ENCODE results near the gene GSN. TPM values are rescaled to one million over a fixed set of nuclear protein-coding genes. Genes with fewer than 3 reads are reported as not detected.

GSN gene
- total RNA-seq, 1 experiment from 2014 or later: 28.4 TPM

GRCh38 chr9:121249563-121249962 is 18.4 kb upstream of the GSN start:
- H3K4me1 ChIP-seq (ENCODE audit: insufficient read depth, low read length, poor library complexity, severe bottlenecking): no peaks in the 10 kb centered on the region
- ChIA-PET CTCF (no interaction called here), POLR2A (ENCODE audit: low non-redundant PET) (no interaction called here)
- BruUV-seq (replicated peaks): no TSS peak
- no peak for DNase-seq (ENCODE audit: low spot score)
- H3K27ac ChIP-seq (ENCODE audit: low read depth, low read length, poor library complexity, severe bottlenecking): no peak overlapping the region
- no peaks in the 10 kb centered on the region for H3K9me3 ChIP-seq (ENCODE audit: low read depth, low read length, poor library complexity, severe bottlenecking)
- intact Hi-C loops (cut with micrococcal nuclease; ENCODE audit: unreplicated experiment): no loop called here
- H3K36me3 ChIP-seq (ENCODE audit: insufficient read depth, low read length, poor library complexity, severe bottlenecking): no peaks in the 10 kb centered on the region
- no peak overlapping the region for H3K4me3 ChIP-seq (ENCODE audit: low read depth, low read length, poor library complexity, severe bottlenecking)
- TF ChIP-seq CTCF (conservative IDR thresholded peaks at IDR 0.05; ENCODE audit: low read depth, low read length): no peak
- no peak for TF ChIP-seq EZH2 (IDR thresholded peaks at IDR 0.05; ENCODE audit: borderline replicate concordance, low read depth, low read length, poor library complexity, severe bottlenecking)
- no peaks in the 10 kb centered on the region for H3K27me3 ChIP-seq (replicated peaks; ENCODE audit: insufficient read depth, low read depth, low read length, poor library complexity)

DNA sequence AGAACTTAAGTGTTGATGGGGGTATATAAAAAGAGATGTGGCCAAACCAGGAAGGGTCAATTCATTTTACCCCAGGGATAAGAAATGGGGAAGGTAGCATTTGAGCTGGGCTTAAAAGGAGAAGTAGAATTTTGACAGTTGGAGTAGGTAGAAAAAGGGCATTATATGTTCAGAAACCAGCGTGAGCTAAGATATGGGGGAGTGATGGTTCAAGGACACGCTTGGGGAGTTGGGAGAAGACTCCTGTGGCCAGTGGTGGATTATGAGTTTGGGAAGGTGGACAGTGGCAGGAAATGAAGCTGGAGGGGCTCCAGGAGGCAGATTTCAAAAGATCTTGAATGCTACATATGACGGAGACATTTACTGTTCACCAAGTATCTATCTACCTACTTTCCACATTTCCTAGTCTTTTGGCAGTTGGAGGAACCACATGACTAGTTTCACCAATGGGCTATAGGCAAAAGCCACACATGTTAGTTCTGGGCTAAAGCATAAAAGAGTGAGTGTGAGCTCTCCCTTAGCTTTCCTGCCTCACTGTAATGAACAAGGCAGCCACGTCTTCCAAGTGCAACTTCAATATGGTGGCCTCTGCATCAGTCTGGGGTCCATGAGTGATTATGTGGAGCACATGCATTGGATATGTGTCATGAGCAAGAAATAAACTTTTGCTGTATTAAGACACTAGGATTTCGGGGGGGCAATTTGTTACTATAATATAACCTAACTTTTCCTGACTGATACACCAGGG is 15.7 kb upstream of the GSN start:
- no peak overlapping the region for H3K4me3 ChIP-seq (ENCODE audit: low read depth, low read length, poor library complexity, severe bottlenecking)
- intact Hi-C loops (cut with micrococcal nuclease; ENCODE audit: unreplicated experiment): no loop called here
- CTCF ChIA-PET: no interaction called here
- H3K9me3 ChIP-seq (ENCODE audit: low read depth, low read length, poor library complexity, severe bottlenecking): no peaks in the 10 kb centered on the region
- no TSS peak for BruUV-seq (replicated peaks)
- POLR2A ChIA-PET (ENCODE audit: low non-redundant PET): no interaction called here
- H3K36me3 ChIP-seq (ENCODE audit: insufficient read depth, low read length, poor library complexity, severe bottlenecking): no peaks in the 10 kb centered on the region
- TF ChIP-seq CTCF (conservative IDR thresholded peaks at IDR 0.05; ENCODE audit: low read depth, low read length): no peak
- no peak for TF ChIP-seq EZH2 (IDR thresholded peaks at IDR 0.05; ENCODE audit: borderline replicate concordance, low read depth, low read length, poor library complexity, severe bottlenecking)
- H3K4me1 ChIP-seq (ENCODE audit: insufficient read depth, low read length, poor library complexity, severe bottlenecking): no peaks in the 10 kb centered on the region
- no peak overlapping the region for H3K27ac ChIP-seq (ENCODE audit: low read depth, low read length, poor library complexity, severe bottlenecking)
- H3K27me3 ChIP-seq (replicated peaks; ENCODE audit: insufficient read depth, low read depth, low read length, poor library complexity): no peaks in the 10 kb centered on the region
- no peak for DNase-seq (ENCODE audit: low spot score)

- CTCF ChIA-PET: no interaction called here
- H3K36me3 ChIP-seq (ENCODE audit: insufficient read depth, low read length, poor library complexity, severe bottlenecking): no peaks in the 10 kb centered on the region
- intact Hi-C loops (cut with micrococcal nuclease; ENCODE audit: unreplicated experiment): no loop called here
- no peak overlapping the region for H3K4me3 ChIP-seq (ENCODE audit: low read depth, low read length, poor library complexity, severe bottlenecking)
- no peaks in the 10 kb centered on the region for H3K27me3 ChIP-seq (replicated peaks; ENCODE audit: insufficient read depth, low read depth, low read length, poor library complexity)
- TF ChIP-seq CTCF (conservative IDR thresholded peaks at IDR 0.05; ENCODE audit: low read depth, low read length) (no peak), EZH2 (IDR thresholded peaks at IDR 0.05; ENCODE audit: borderline replicate concordance, low read depth, low read length, poor library complexity, severe bottlenecking) (no peak)
- H3K27ac ChIP-seq (ENCODE audit: low read depth, low read length, poor library complexity, severe bottlenecking): no peak overlapping the region
- DNase-seq (ENCODE audit: low spot score): no peak
- H3K4me1 ChIP-seq (ENCODE audit: insufficient read depth, low read length, poor library complexity, severe bottlenecking): no peaks in the 10 kb centered on the region
- no TSS peak for BruUV-seq (replicated peaks)
- H3K9me3 ChIP-seq (ENCODE audit: low read depth, low read length, poor library complexity, severe bottlenecking): no peaks in the 10 kb centered on the region
- POLR2A ChIA-PET (ENCODE audit: low non-redundant PET): no interaction called here
These were observed 14.8 kb upstream of the GSN start for GRCh38 chr9:121253162-121253561.

Measured in A673 (cell line).